ENCODE results near the gene PPP1R3E. TPM values are rescaled to one million over a fixed set of nuclear protein-coding genes. Genes with fewer than 3 reads are reported as not detected.
A peak's percentile ranks its signal among the peaks of the same experiment; 100 is the strongest.

PPP1R3E gene
- total and polyA plus RNA-seq, 2 of the 13 experiments (the other 11 are each of a cell fraction or from before 2014, with no cell fraction given) = 16.5 to 26.5 TPM

- TF ChIP-seq U2AF1 (optimal IDR thresholded peaks at IDR 0.05; ENCODE audit: low read depth, low read length) (peak; percentile 91), USF2 (IDR thresholded peaks at IDR 0.05; ENCODE audit: low read depth, low read length) (0 out of 2 replicates have a peak, but pooled peaks have one; percentile 56), USF2 (CRISPR knock-in tag; IDR thresholded peaks at IDR 0.05; ENCODE audit: borderline replicate concordance) (no peak), THYN1 (CRISPR knock-in tag; IDR thresholded peaks at IDR 0.05; ENCODE audit: borderline replicate concordance, low read depth) (0 out of 2 replicates have a peak, but pooled peaks have one; percentile 27), TSC22D2 (CRISPR knock-in tag; IDR thresholded peaks at IDR 0.05; ENCODE audit: borderline replicate concordance) (peak; percentile 96), TOPORS (CRISPR knock-in tag; IDR thresholded peaks at IDR 0.05) (peak; percentile 99), RFX1 (IDR thresholded peaks at IDR 0.05) (peak; percentile 27; the same call in 1 of the 2 replicates), RORA (CRISPR knock-in tag; IDR thresholded peaks at IDR 0.05) (no peak), SMAD3 (CRISPR knock-in tag; IDR thresholded peaks at IDR 0.05) (peak; percentile 86; the same call in 1 of the 2 replicates), REXO4 (CRISPR knock-in tag; IDR thresholded peaks at IDR 0.05; ENCODE audit: borderline replicate concordance) (0 out of 2 replicates have a peak, but pooled peaks have one; percentile 91), FOSL1 (CRISPR knock-in tag; IDR thresholded peaks at IDR 0.05; ENCODE audit: borderline replicate concordance) (no peak), AGO2 (optimal IDR thresholded peaks at IDR 0.05; ENCODE audit: low read depth, low read length) (no peak), SOX6 (IDR thresholded peaks at IDR 0.05) (no peak), SOX6 (CRISPR knock-in tag; IDR thresholded peaks at IDR 0.05) (no peak; the same call in 1 of the 2 replicates), FOXA1 (IDR thresholded peaks at IDR 0.05) (no peak), FOXA1 (CRISPR knock-in tag; IDR thresholded peaks at IDR 0.05) (peak; percentile 89), RAD21 (CRISPR knock-in tag; IDR thresholded peaks at IDR 0.05) (peak; percentile 87), BRF2 (CRISPR knock-in tag; IDR thresholded peaks at IDR 0.05) (peak; percentile 86), LBX2 (CRISPR knock-in tag; IDR thresholded peaks at IDR 0.05; ENCODE audit: borderline replicate concordance) (peak; percentile 96; the same call in 1 of the 2 replicates)
These were observed 1.2 kb downstream of the PPP1R3E start (continued) for GRCh38 chr14:23301288-23301968.
